Smooth muscle cell of the pulmonary artery (primary cell): Measurements from ENCODE around the gene GABPB2. TPM values are rescaled to one million over a fixed set of nuclear protein-coding genes. Genes with fewer than 3 reads are reported as not detected.

Source experiments
- total RNA-seq: library from RNA; depleted of rRNA; stranded (reverse); fragments of >200 nt; gene quantifications from 2 replicates; pipeline ENCODE4 v1.2.3, GENCODE V29; 2014

GABPB2 gene
- total RNA-seq: 19.0 and 26.9 TPM in 2 replicates

DNA sequence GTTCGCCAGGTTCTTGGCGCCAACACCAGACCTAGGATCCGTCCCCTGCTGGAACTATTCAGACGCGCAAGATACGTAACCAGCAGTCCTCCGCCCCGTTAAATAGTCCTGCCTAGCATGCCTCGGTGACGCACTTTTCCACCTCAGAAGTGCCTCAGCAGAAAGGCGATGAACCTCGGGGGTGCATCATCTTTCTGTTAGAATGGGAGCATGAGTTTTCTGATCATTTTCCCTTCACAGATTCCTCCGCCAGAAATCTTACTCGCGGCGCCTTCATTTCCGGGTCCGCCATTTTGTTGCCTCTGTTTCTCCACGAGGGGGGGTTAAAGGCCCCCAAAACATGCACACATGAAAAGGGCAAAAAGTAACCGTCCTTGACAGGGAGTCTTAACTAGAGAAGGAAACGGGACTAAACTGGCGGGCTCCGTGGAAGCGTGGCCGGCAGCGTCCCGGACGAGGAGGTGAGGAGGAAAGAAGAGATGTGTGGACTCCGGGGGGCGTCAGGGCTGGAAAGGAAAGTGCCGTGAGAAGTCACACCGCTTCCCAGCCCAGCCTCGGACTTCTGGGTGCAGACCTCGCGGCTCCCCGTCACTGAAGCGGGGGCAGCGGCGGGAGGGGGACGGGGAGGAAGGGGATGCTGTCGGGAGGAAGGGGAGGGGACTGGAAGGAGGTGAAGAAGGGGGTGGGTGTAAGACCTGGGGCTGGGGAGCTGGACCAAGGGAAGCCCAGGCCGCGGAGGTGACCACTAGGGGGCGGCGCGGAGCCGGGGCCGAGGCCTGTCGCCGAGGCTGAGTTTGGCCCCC, at the start of gene GABPB2:
Gene GABPB2, plus strand, starts transcription at position 288 of the 803 bp plus-strand sequence. CDS start 17,429 bp downstream, outside the sequence.

DNA sequence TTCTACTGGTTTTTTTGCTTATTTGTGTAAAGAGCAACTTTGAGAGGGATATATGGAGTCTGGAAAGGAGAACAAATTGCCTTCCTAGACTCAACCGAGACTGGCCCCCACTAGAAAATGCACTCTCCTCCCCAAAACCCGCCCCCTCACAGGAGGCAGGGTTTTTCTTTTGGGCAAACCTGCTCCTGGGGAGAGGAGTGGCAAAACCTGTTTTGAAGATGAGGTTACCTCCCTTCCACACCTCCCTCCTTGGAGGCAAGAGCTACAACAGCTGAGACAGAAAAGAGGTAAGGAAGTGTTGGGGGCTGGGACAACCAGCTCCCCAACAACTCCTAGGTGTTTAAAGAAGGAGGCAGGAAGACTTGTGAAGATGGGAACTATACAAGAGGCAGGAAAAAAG, 34.2 kb upstream of the GABPB2 start, which contains the start of gene BNIPL:
Gene BNIPL, plus strand, starts transcription at position 231 of the 400 bp plus-strand sequence. Its CDS starts 140 bp downstream, at position 371.

DNA sequence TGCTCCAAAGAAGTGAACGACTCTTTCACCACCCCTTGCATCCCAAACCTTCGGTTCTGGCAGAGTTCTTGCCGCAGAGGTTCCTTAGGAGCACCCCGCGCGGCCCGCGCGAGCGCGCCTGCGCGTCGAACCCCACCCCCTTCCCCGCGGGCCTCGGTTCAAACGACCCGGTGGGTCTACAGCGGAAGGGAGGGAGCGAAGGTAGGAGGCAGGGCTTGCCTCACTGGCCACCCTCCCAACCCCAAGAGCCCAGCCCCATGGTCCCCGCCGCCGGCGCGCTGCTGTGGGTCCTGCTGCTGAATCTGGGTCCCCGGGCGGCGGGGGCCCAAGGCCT, 23.0 kb upstream of the GABPB2 start, which contains the start of gene C1orf56:
Gene C1orf56, plus strand, starts transcription at position 161 of the 334 bp plus-strand sequence. Its CDS starts 97 bp downstream, at position 258.

DNA sequence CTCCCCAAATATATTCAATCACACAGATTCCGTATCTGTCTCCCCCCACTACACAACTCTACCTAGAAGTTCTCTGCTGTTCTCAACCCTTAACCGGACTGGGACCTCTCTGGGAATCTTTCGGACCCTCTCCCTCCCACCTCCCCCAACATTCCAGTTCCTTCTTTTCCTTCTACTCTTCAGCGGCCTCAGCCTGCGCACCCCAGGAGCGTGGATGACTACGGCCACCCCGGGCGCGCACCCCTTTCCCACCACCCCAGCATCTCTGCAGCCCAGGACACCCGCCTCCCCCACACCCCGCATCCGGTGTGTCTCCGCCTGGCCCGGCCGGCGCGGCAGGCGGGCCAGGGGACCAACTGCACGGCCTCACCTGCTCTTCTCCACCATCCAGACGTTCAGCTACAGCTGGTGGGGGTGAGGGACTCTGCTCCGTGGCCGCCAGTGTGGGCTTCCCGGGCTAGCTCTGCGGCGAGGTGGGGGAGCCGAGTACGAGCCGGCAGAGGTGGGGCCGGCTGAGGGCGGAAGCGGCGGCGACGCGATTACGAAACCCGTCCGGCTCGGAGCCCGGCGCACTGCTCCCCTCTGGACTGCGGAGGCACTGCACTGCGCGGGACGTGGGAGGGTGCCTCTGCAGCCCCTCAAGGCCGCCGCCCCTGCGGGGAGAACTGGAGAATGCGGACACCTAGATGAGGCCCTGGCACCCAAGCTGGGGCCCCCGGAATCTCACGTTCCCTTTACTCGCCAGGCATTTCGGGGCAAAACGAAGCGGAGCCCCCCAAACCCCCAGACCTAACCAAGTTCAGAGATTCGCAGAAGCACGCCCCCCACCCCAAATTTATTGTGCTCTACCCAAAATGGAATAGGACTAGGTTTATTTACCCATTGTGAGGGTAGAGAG, 11.2 kb upstream of the GABPB2 start, which contains the start of gene CDC42SE1:
Gene CDC42SE1, minus strand, starts transcription at position 514 of the 898 bp plus-strand sequence. CDS start 3,892 bp downstream, outside the sequence.

DNA sequence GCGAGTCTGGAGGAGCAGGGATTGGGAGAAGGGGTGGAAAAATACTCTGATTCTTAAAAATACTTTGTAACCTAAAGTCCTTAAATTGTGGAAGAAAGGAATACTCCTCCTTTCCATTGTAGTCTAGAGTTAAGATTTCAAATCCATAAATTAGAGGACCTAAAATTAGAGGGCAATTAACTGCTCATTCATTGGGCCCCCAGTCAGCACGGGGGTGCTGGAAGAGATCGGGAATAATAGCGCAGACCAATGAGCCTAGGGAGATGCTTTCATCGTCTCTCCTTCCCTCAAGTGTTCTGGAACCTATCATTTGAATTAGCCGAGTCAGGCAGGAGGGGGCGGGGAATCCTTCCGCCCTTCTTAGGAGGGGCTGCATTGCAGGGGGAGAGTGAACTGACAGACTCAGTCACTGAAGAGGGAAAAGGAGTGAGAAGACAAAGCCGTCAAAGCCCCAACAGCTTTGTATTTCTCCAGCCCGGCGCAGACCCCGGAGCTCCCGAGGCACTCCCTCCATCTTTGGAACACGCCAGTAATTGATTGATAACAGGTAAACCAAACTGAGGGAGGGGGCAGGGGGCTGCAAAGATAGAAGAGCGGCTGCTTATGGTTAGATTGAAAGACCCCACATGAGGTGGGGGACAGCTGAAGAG, 10.4 kb upstream of the GABPB2 start, which contains the start of gene MLLT11:
Gene MLLT11, plus strand, starts transcription at position 391 of the 650 bp plus-strand sequence. CDS start 6,828 bp downstream, outside the sequence.

DNA sequence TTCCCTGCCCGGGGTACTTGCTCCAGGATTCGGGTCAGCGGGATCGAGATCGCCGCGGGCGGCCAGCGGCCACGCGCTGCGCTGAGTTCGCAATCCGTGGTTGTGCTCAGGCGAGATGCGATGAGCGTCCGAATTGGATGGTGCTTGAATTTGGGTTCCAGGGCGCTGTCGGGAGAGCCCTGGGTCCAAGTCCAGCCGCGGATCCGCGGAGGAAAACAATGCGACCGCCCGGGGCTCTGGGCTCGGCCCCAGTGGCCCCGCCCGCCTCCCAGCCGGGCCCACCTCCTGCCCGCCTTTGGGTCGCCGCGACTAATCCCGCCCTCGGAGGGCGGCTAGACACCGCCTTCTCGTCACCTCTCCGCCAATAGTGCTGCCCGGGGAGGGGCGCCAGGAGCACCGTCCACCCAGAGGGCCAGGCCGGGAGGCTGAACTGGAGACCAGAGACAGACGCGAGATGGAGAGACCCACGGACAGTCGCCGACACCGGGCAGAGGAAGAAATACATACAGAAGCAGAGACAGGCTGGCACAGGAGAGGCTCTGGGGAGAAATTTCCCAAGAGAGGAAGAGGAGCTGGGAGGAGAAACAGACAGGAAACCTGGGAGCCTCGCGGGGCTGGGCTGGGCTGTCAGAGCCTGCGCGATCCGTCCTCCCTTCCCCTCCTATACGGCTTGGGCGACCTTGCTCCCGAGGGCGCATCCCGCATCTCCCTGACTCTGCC, 76.0 kb downstream of the GABPB2 start, which contains the start of gene SEMA6C:
Gene SEMA6C, minus strand, starts transcription at position 220 of the 720 bp plus-strand sequence. CDS start 4,010 bp downstream, outside the sequence.

DNA sequence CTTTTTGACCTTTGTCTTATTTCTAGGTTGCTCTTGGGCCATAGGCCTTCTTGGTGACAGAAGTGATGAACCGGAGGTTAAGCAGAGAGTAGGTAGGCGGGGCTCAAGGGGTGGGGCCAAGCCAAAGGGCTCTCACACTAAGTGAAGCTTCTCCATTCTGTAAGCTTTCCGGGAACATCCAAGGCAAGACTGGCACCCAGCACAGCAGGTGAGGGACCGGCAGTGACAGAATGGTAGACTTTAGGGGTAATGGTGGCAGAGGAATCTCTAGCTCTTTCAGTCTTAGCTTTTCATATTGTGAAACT, 85.9 kb downstream of the GABPB2 start, which contains the start of gene TNFAIP8L2:
Gene TNFAIP8L2, plus strand, starts transcription at position 135 of the 305 bp plus-strand sequence. CDS start 2,049 bp downstream, outside the sequence.

DNA sequence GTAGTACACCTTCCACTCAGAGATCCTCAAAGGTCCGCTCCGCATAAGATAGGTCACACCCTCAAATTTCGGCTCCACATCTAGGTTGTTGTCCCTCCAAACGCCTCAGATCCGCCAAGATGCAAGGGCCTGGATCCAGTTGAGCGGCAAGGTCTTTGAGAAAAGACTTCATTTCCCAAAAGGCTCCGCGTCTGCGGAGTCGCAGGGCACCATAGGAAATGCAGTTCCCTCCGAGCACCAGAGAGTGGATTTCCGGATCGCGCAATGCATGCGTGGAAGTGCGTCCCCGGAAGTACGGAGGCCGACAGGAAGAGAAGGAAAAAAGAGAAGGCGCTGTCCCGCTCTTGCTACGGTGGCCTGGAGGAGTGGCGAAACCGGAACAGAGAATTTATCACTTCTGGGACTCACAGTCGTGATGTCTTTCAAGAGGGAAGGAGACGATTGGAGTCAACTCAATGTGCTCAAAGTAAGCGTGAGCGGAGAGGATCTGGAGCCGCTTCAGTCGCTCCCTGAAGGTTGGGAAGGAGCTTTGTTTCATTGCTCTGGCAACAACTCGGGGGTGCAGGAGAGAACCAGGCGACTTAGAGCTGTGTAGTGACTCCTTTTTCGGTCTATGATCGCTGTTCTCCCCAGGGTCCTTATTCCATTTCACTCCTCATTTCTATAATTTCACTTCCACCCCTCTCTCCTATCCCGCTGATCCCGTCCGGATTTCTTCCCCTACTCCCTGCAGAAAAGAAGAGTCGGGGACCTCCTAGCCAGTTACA, 95.4 kb downstream of the GABPB2 start, which contains the start of the genes LYSMD1 and SCNM1:
Gene LYSMD1, minus strand, starts transcription at position 165 of the 767 bp plus-strand sequence. CDS start 644 bp downstream, outside the sequence.
Gene SCNM1, plus strand, starts transcription at position 407 of the 767 bp plus-strand sequence. Its CDS starts 9 bp downstream, at position 416.

Other genes starting within 250 kb of the GABPB2 start
- 41.1 and 45.4 TPM in 2 replicates for gene ARNT, start 194.2 kb upstream of the GABPB2 start, total RNA-seq
- gene CTXND2, start 183.6 kb upstream of the GABPB2 start, total RNA-seq: not detected in 2 replicates
- 27.1 and 32.0 TPM in 2 replicates for gene SETDB1, start 144.4 kb upstream of the GABPB2 start, total RNA-seq
- 174 and 190 TPM in 2 replicates for gene CERS2, start 95.9 kb upstream of the GABPB2 start, total RNA-seq
- gene ANXA9, start 88.5 kb upstream of the GABPB2 start, total RNA-seq: 0.20 TPM in 1 of 2 replicates, not detected in the other
- gene MINDY1, start 63.9 kb upstream of the GABPB2 start, total RNA-seq: 10.8 and 21.2 TPM in 2 replicates
- gene PRUNE1, start 62.3 kb upstream of the GABPB2 start, total RNA-seq: 8.3 and 9.1 TPM in 2 replicates
- gene BNIPL, start 34.2 kb upstream of the GABPB2 start, total RNA-seq: 0.26 TPM in 2 replicates
- gene C1orf56, start 23.0 kb upstream of the GABPB2 start, total RNA-seq: 2.5 and 2.7 TPM in 2 replicates
- gene CDC42SE1, start 11.1 kb upstream of the GABPB2 start, total RNA-seq: 39.7 and 50.0 TPM in 2 replicates
- gene MLLT11, start 10.4 kb upstream of the GABPB2 start, total RNA-seq: 4.5 and 8.2 TPM in 2 replicates
- 2.0 and 2.2 TPM in 2 replicates for gene SEMA6C, start 75.9 kb downstream of the GABPB2 start, total RNA-seq
- gene TNFAIP8L2, start 85.9 kb downstream of the GABPB2 start, total RNA-seq: not detected in 2 replicates
- 6.6 and 6.7 TPM in 2 replicates for gene LYSMD1, start 95.1 kb downstream of the GABPB2 start, total RNA-seq
- 25.0 and 27.6 TPM in 2 replicates for gene SCNM1, start 95.4 kb downstream of the GABPB2 start, total RNA-seq
- not detected in 2 replicates for gene TMOD4, start 105.2 kb downstream of the GABPB2 start, total RNA-seq
- 27.1 and 27.8 TPM in 2 replicates for gene VPS72, start 119.4 kb downstream of the GABPB2 start, total RNA-seq
- 66.9 and 68.2 TPM in 2 replicates for gene PIP5K1A, start 127.8 kb downstream of the GABPB2 start, total RNA-seq
- gene PSMD4, start 184.0 kb downstream of the GABPB2 start, total RNA-seq: 164 and 174 TPM in 2 replicates
- 11.2 and 12.5 TPM in 2 replicates for gene ZNF687, start 211.5 kb downstream of the GABPB2 start, total RNA-seq